ENCODE data around the gene SETDB2. TPM values are rescaled to one million over a fixed set of nuclear protein-coding genes. Genes with fewer than 3 reads are reported as not detected.

The SETDB2 gene
- polyA plus RNA-seq, 1 experiment, result 21.7 TPM

- Histone ChIP-seq H3K4me3 (ENCODE audit: low read depth, low read length) (no peak overlapping the region), H3K27me3 (ENCODE audit: control insufficient read depth, insufficient read depth, low read length) (no peaks in the 10 kb centered on the region), H3K27ac (ENCODE audit: low read depth, low read length) (no peak overlapping the region), H3K9me3 (ENCODE audit: control insufficient read depth, insufficient read depth, low read length) (no peaks in the 10 kb centered on the region)
- CTCF ChIA-PET, result no interaction called here
- no peak for DNase-seq (ENCODE audit: low read depth, low spot score)
- TF ChIP-seq CTCF (IDR thresholded peaks at IDR 0.05; ENCODE audit: low read depth, low read length), result no peak
- POLR2A ChIA-PET, result no interaction called here
Measured at GRCh38 chr13:49456156-49456555, 12.1 kb downstream of the SETDB2 start.

GRCh38 chr13:49457221-49457620 lies 13.1 kb downstream of the SETDB2 start:
- Histone ChIP-seq H3K27ac (ENCODE audit: low read depth, low read length) (peak overlapping the region; percentile 72), H3K4me3 (ENCODE audit: low read depth, low read length) (no peak overlapping the region), H3K9me3 (ENCODE audit: control insufficient read depth, insufficient read depth, low read length) (no peaks in the 10 kb centered on the region), H3K27me3 (ENCODE audit: control insufficient read depth, insufficient read depth, low read length) (no peaks in the 10 kb centered on the region)
- TF ChIP-seq CTCF (IDR thresholded peaks at IDR 0.05; ENCODE audit: low read depth, low read length), result no peak
- ChIA-PET CTCF (interaction anchor here (1.2 kb wide), 2 partner anchors 20 to 21 kb away, joined by 3 read pairs; no protein-coding TSS in a partner anchor), POLR2A (no interaction called here)
- no peak for DNase-seq (ENCODE audit: low read depth, low spot score)

- POLR2A ChIA-PET, result no interaction called here
- TF ChIP-seq CTCF (IDR thresholded peaks at IDR 0.05; ENCODE audit: low read depth, low read length), result no peak
Measured at GRCh38 chr13:49459580-49459979, 15.5 kb downstream of the SETDB2 start.

GRCh38 chr13:49464085-49464484 lies 20.0 kb downstream of the SETDB2 start:
- ChIA-PET POLR2A (no interaction called here), CTCF (no interaction called here)

More at GRCh38 chr13:49459580-49459979, 15.5 kb downstream of the SETDB2 start:
- no peak for DNase-seq (ENCODE audit: low read depth, low spot score)
- no peak overlapping the region for H3K27ac ChIP-seq (ENCODE audit: low read depth, low read length)
- CTCF ChIA-PET, result no interaction called here
- H3K4me3 ChIP-seq (ENCODE audit: low read depth, low read length), result no peak overlapping the region
- H3K27me3 ChIP-seq (ENCODE audit: control insufficient read depth, insufficient read depth, low read length), result no peaks in the 10 kb centered on the region
- peaks cover 8% of the 10 kb centered on the region for H3K9me3 ChIP-seq (ENCODE audit: control insufficient read depth, insufficient read depth, low read length)

More at GRCh38 chr13:49464085-49464484, 20.0 kb downstream of the SETDB2 start:
- Histone ChIP-seq H3K27me3 (ENCODE audit: control insufficient read depth, insufficient read depth, low read length) (no peaks in the 10 kb centered on the region), H3K9me3 (ENCODE audit: control insufficient read depth, insufficient read depth, low read length) (peaks cover 8% of the 10 kb centered on the region), H3K27ac (ENCODE audit: low read depth, low read length) (no peak overlapping the region), H3K4me3 (ENCODE audit: low read depth, low read length) (no peak overlapping the region)
- TF ChIP-seq CTCF (IDR thresholded peaks at IDR 0.05; ENCODE audit: low read depth, low read length), result no peak
- DNase-seq (ENCODE audit: low read depth, low spot score), result no peak

All from AG04450 (cell line).